OCI-LY3 (cell line): ENCODE results near the gene USP7.

Source experiments
- H2AFZ ChIP-seq: fragments of 200-600, 300-600 bp; shearing (Covaris generic); 2 replicates; pipeline ENCODE4 v1.6.0; 2014; ENCODE audit warnings: antibody characterized with exemption, low read depth, low read length
- H3K27ac ChIP-seq: fragments of 200-600, 300-600 bp; sonication (generic); 2 replicates; pipeline ENCODE4 v1.5.1; 2014; ENCODE audit warnings: mild to moderate bottlenecking, low read length, moderate library complexity, mixed read lengths
- H3K27me3 ChIP-seq: fragments of 200-600, 300-600 bp; sonication (generic); 2 replicates; pipeline ENCODE4 v1.6.1; 2014; ENCODE audit warnings: low read depth, low read length, mixed read lengths
- H3K36me3 ChIP-seq: fragments of 200-600, 300-600 bp; sonication (generic); replicated peaks from 2 replicates; pipeline ENCODE3; 2014; ENCODE audit warnings: low read depth, low read length, mixed read lengths
- H3K4me1 ChIP-seq: fragments of 300-600, 200-600 bp; sonication (generic); 2 replicates; pipeline ENCODE4 v1.6.1; 2014; ENCODE audit warnings: low read length, mixed read lengths
- H3K4me2 ChIP-seq: fragments of 200-600, 300-600 bp; sonication (generic); 2 replicates; pipeline ENCODE4 v1.6.1; 2014; ENCODE audit warnings: low read length, mixed read lengths
- H3K4me3 ChIP-seq: fragments of 300-600, 200-600 bp; sonication (generic); 2 replicates; pipeline ENCODE4 v1.5.1; 2014; ENCODE audit warnings: antibody characterized with exemption, mild to moderate bottlenecking, low read length, moderate library complexity
- H3K79me2 ChIP-seq: fragments of 300-600, 200-600 bp; shearing (Covaris generic); 2 replicates; pipeline ENCODE4 v1.6.1; 2014; ENCODE audit warnings: mild to moderate bottlenecking, low read length, mixed read lengths
- H3K9ac ChIP-seq: fragments of 300-600, 200-600 bp; shearing (Covaris generic); 2 replicates; pipeline ENCODE4 v1.6.0; 2014; ENCODE audit warnings: mild to moderate bottlenecking, low read length, moderate library complexity
- H3K9me3 ChIP-seq: fragments of 200-600, 300-600 bp; shearing (Covaris generic); 2 replicates; pipeline ENCODE4 v1.6.1; 2014; ENCODE audit warnings: low read length, mixed read lengths; ENCODE audit not compliant: insufficient read depth
- H4K20me1 ChIP-seq: fragments of 200-600, 300-600 bp; sonication (generic); 2 replicates; pipeline ENCODE4 v1.6.1; 2016; ENCODE audit warnings: low read length, mixed read lengths; ENCODE audit not compliant: insufficient read depth
- CTCF ChIP-seq: fragments of 200-600, 300-600 bp; sonication (generic); IDR thresholded peaks from 2 replicates; pipeline ENCODE4 v1.5.1; 2014; ENCODE audit warnings: antibody characterized with exemption, low read length, low read depth
- EZH2phosphoT487 ChIP-seq: fragments of 200-600 bp; shearing (Covaris generic); IDR thresholded peaks from 2 replicates; pipeline ENCODE4 v1.6.1; 2018; ENCODE audit warnings: antibody characterized with exemption, mixed run types, low read depth

USP7 gene

GRCh38 chr16:8949536-8950418 is 13.9 kb downstream of the USP7 start:
- Histone ChIP-seq H4K20me1 (peaks cover 95% of the 10 kb centered on the region), H3K27ac (no peak overlapping the region), H3K9me3 (no peaks in the 10 kb centered on the region), H3K36me3 (no peaks in the 10 kb centered on the region), H3K27me3 (no peaks in the 10 kb centered on the region), H2AFZ (no peak overlapping the region), H3K4me3 (no peak overlapping the region), H3K4me1 (peaks cover 18% of the 10 kb centered on the region), H3K79me2 (peaks cover 96% of the 10 kb centered on the region), H3K9ac (no peak overlapping the region), H3K4me2 (no peak overlapping the region)
- TF ChIP-seq EZH2phosphoT487 (no peak), CTCF (no peak)

GRCh38 chr16:8948831-8949230 is 14.9 kb downstream of the USP7 start:
- no peak overlapping the region for H3K27ac ChIP-seq
- no peaks in the 10 kb centered on the region for H3K36me3 ChIP-seq
- no peak for TF ChIP-seq EZH2phosphoT487
- TF ChIP-seq CTCF = no peak
- H3K4me3 ChIP-seq = no peak overlapping the region
- H3K4me2 ChIP-seq = no peak overlapping the region
- peaks cover 97% of the 10 kb centered on the region for H3K79me2 ChIP-seq
- H2AFZ ChIP-seq = no peak overlapping the region
- no peaks in the 10 kb centered on the region for H3K9me3 ChIP-seq
- no peaks in the 10 kb centered on the region for H3K27me3 ChIP-seq
- peaks cover 28% of the 10 kb centered on the region for H3K4me1 ChIP-seq
- H4K20me1 ChIP-seq = peaks cover 96% of the 10 kb centered on the region
- H3K9ac ChIP-seq = no peak overlapping the region

- Histone ChIP-seq H3K4me2 (no peak overlapping the region), H3K9ac (no peak overlapping the region), H3K4me1 (peaks cover 35% of the 10 kb centered on the region)
Measured at GRCh38 chr16:8948069-8948593, 15.6 kb downstream of the USP7 start.

More at GRCh38 chr16:8948069-8948593, 15.6 kb downstream of the USP7 start:
- peaks cover 100% of the 10 kb centered on the region for H4K20me1 ChIP-seq
- no peaks in the 10 kb centered on the region for H3K36me3 ChIP-seq
- no peak overlapping the region for H2AFZ ChIP-seq
- H3K27ac ChIP-seq = no peak overlapping the region
- no peaks in the 10 kb centered on the region for H3K9me3 ChIP-seq
- TF ChIP-seq CTCF (no peak), EZH2phosphoT487 (no peak)
- H3K79me2 ChIP-seq = peaks cover 100% of the 10 kb centered on the region
- H3K4me3 ChIP-seq = no peak overlapping the region
- no peaks in the 10 kb centered on the region for H3K27me3 ChIP-seq
